Kidney (tissue), 14 donors: ENCODE measurements around the gene EFHD1. TPM values are rescaled to one million over a fixed set of nuclear protein-coding genes. Genes with fewer than 3 reads are reported as not detected.

ENCODE experiments used
- DNase-seq, 5 donors: peaks; one replicate each; pipeline ENCODE4 v3.0.0-alpha.2; 2013 to 2020
- FAIRE-seq: peaks from 2 replicates; lab custom pipeline; 2012; peaks lifted over from hg19 to GRCh38; lab: Jason Lieb, UNC
- H3K27ac ChIP-seq, 2 donors: one replicate each; pipeline ENCODE4 v1.7.0; 2013; ENCODE audit warnings: low read depth in 2 of 2, low read length in 2 of 2, inconsistent platforms in 1 of 2
- H3K27me3 ChIP-seq: one replicate; pipeline ENCODE4 v1.7.1; 2013; ENCODE audit warnings: low read length, inconsistent platforms; ENCODE audit not compliant: control insufficient read depth, insufficient read depth
- H3K36me3 ChIP-seq, 3 donors: one replicate each; pipeline versions ENCODE4 v1.7.0 to v1.7.1; 2013; ENCODE audit warnings: low read length in 3 of 3, control low read depth in 1 of 3, inconsistent platforms in 1 of 3; ENCODE audit not compliant: insufficient read depth in 3 of 3, control insufficient read depth in 2 of 3
- H3K4me1 ChIP-seq, 3 donors: one replicate each; pipeline versions ENCODE4 v1.7.0 to v1.7.1; 2013; ENCODE audit warnings: low read length in 3 of 3, inconsistent platforms in 1 of 3, low read depth in 1 of 3; ENCODE audit not compliant: control insufficient read depth in 2 of 3, insufficient read depth in 2 of 3
- H3K4me3 ChIP-seq, 3 donors: one replicate each; pipeline versions ENCODE4 v1.7.0 to v1.8.1; 2013; ENCODE audit warnings: low read length in 3 of 3, control low read depth in 1 of 3, inconsistent platforms in 1 of 3
- H3K9ac ChIP-seq, 3 donors: one replicate each; pipeline versions ENCODE4 v1.7.0 to v1.7.1; 2013; ENCODE audit warnings: low read length in 3 of 3, control low read depth in 1 of 3, inconsistent platforms in 1 of 3
- H3K9me3 ChIP-seq, 3 donors: one replicate each; pipeline versions ENCODE4 v1.7.0 to v1.7.1; 2013; ENCODE audit warnings: low read length in 3 of 3, control low read depth in 1 of 3, inconsistent platforms in 1 of 3; ENCODE audit not compliant: control insufficient read depth in 2 of 3, insufficient read depth in 1 of 3
- intact Hi-C: fragments of 100-400 bp; cut with DNase I; formaldehyde crosslinking; loops from one replicate; pipeline ENCODE4 v1.11.1; 2022
- polyA plus RNA-seq: library from polyadenylated mRNA; stranded (reverse); fragments of 350-450 nt; fragmentation: Illumina TruSeq; extraction: RNeasy Lipid Tissue Mini Kit (QIAGEN cat#74804); gene quantifications from one replicate; pipeline ENCODE4 v1.2.3, GENCODE V29; 2014; ENCODE audit warnings: low read depth, low replicate concordance; ENCODE audit not compliant: insufficient read depth
- total RNA-seq: library from RNA; stranded (reverse); fragmentation: NEBNext Ultra II Directional; extraction: Animal tissue kit (Norgen Biotek cat#: 25700); gene quantifications from one replicate; pipeline ENCODE4 v1.2.1, GENCODE V29; 2021
- TF ChIP-seq, protein P1 (sequence below): IDR thresholded peaks from 3 replicates; pipeline ENCODE4 v1.5.1; 2012; ENCODE audit warnings: mild to moderate bottlenecking, moderate library complexity, borderline replicate concordance; ENCODE audit not compliant: insufficient read depth; ENCODE audit errors: extremely low read depth
- donor health status: control.
- donor health status: control.
- donor health status: control.
- donor health status: control.
- donor health status: control.
- donor health status: DM: yes; HTN: yes; CAD: no.
- donor health status: Normal renal cell carcinoma (clear cell type).

EFHD1 gene
- total and polyA plus RNA-seq, 2 donors from 2014 or later, result 129 to 280 TPM

DNA sequence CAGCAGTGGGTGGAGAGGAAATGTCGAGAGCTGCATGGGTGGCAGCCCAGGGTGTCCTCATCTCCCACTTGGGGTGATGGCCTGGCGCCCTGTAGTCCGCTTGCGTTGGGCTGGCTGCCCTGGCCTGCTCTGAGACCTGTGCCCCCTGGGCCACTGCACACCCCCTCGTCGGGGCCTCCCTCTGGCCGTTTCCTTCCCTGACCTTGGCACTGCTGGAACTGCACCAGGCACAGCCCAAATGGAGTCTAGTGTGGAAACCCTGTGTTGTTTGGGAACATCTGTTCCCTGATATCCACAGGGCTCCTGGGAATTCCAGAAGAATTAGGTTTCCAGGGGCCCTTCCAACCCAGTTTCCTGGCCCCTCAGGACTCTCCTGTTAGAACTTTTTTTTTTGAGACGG lies 13.9 kb downstream of the EFHD1 start:
- H3K4me1 ChIP-seq, result peaks cover 0 to 39% (median 29%) of the 10 kb centered on the region in 3 donors
- H3K27ac ChIP-seq, result peak overlapping the region; percentile 78 to 84
- FAIRE-seq, result no peak
- H3K4me3 ChIP-seq, result peak overlapping the region in 1 of 3 donors; percentile 17
- peak overlapping the region in 1 of 3 donors; percentile 26 for H3K9ac ChIP-seq
- H3K36me3 ChIP-seq, result no peaks in the 10 kb centered on the region
- H3K27me3 ChIP-seq, result no peaks in the 10 kb centered on the region
- intact Hi-C loops, result no loop called here
- DNase-seq, result no peak
- TF ChIP-seq, protein P1, sequence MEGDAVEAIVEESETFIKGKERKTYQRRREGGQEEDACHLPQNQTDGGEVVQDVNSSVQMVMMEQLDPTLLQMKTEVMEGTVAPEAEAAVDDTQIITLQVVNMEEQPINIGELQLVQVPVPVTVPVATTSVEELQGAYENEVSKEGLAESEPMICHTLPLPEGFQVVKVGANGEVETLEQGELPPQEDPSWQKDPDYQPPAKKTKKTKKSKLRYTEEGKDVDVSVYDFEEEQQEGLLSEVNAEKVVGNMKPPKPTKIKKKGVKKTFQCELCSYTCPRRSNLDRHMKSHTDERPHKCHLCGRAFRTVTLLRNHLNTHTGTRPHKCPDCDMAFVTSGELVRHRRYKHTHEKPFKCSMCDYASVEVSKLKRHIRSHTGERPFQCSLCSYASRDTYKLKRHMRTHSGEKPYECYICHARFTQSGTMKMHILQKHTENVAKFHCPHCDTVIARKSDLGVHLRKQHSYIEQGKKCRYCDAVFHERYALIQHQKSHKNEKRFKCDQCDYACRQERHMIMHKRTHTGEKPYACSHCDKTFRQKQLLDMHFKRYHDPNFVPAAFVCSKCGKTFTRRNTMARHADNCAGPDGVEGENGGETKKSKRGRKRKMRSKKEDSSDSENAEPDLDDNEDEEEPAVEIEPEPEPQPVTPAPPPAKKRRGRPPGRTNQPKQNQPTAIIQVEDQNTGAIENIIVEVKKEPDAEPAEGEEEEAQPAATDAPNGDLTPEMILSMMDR, result no peak
- no peaks in the 10 kb centered on the region for H3K9me3 ChIP-seq

DNA sequence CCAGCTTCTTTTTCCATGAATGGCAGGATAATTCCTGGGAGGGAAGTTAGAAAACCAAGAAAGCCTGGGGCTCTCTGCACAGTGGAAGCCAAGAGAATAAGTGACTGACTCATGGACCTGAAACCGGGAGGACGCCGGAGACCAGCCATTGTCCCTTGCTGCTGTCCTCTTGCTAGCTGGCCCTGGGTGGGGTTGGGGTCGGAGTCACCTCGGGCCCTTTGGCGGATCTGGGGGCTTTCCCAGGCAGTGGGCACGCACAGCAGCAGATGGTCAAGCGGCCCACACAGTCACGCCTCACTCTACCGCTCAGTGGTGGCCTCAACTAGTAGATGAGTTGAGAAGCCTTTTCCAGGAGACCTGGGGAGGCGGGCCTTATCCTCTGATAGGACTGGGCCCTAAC lies 15.6 kb downstream of the EFHD1 start:
- no peaks in the 10 kb centered on the region for H3K9me3 ChIP-seq
- peak overlapping the region; percentile 32 to 34 for H3K27ac ChIP-seq
- H3K36me3 ChIP-seq, result no peaks in the 10 kb centered on the region
- H3K4me1 ChIP-seq, result peaks cover 0 to 44% (median 27%) of the 10 kb centered on the region in 3 donors
- intact Hi-C loops, result no loop called here
- DNase-seq (no peak), FAIRE-seq (no peak)
- no peak overlapping the region for H3K4me3 ChIP-seq
- H3K27me3 ChIP-seq, result no peaks in the 10 kb centered on the region
- no peak overlapping the region for H3K9ac ChIP-seq
- TF ChIP-seq, protein P1, result no peak

DNA sequence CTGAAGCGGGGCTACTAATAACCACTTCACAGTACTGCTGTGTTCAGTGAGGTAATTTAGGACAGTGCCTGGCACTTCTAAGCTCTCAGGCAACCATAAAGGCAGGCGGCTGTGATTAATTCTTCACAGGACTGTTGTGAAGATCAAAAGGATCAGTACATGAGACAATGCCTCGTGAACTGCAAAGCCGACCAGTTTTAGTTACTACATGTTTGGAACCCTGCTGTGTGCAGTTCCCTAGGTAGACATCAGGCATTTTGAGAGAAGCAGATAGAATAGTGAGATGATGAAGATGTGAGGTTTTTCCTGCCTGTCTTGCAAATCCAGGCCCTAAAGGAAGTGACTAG lies 19.1 kb downstream of the EFHD1 start:
- no peak overlapping the region for H3K4me3 ChIP-seq
- TF ChIP-seq, protein P1, result no peak
- no peaks in the 10 kb centered on the region for H3K36me3 ChIP-seq
- H3K4me1 ChIP-seq, result peaks cover 0 to 31% (median 28%) of the 10 kb centered on the region in 3 donors
- intact Hi-C loops, result no loop called here
- peak overlapping the region; percentile 38 to 55 for H3K27ac ChIP-seq
- H3K27me3 ChIP-seq, result no peaks in the 10 kb centered on the region
- no peaks in the 10 kb centered on the region for H3K9me3 ChIP-seq
- DNase-seq (peak in 1 of 5 donors; percentile 29), FAIRE-seq (no peak)
- H3K9ac ChIP-seq, result no peak overlapping the region

DNA sequence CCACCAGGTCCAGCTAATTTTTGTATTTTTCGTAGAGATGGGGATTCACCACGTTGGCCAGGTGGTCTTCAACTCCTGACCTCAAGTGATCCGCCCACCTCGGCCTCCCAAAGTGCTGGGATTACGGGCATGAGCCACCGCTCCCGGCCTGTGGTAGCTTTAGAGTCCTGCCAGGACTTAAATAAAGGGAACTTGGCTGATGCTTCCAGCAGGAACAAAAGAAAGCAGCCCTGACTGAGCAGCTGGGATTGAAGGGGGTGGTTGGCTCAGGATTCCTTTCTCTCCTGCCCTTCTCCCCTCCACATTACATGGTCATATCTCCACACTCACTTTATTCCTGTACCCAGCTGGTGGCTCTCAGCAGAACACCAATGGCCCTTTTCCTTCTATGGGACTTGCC lies 20.0 kb downstream of the EFHD1 start:
- intact Hi-C loops, result no loop called here
- peak overlapping the region in 1 of 2 donors; percentile 59 for H3K27ac ChIP-seq
- FAIRE-seq, result no peak
- H3K4me3 ChIP-seq, result no peak overlapping the region
- H3K27me3 ChIP-seq, result no peaks in the 10 kb centered on the region
- H3K9me3 ChIP-seq, result no peaks in the 10 kb centered on the region
- no peak for DNase-seq
- H3K9ac ChIP-seq, result no peak overlapping the region
- no peaks in the 10 kb centered on the region for H3K36me3 ChIP-seq
- peaks cover 0 to 31% (median 26%) of the 10 kb centered on the region in 3 donors for H3K4me1 ChIP-seq
- TF ChIP-seq, protein P1, result no peak
